Nephron progenitor cell (in vitro differentiated cells): ENCODE measurements around the gene LBHD2.

Source experiments
- DNase-seq: peaks from one replicate; pipeline ENCODE4 v3.0.0; 2021
- H3K27ac Mint-ChIP-seq: 2 replicates; pipeline ENCODE4 v1.8.0; 2021; ENCODE audit warnings: mild to moderate bottlenecking, moderate library complexity, mixed read lengths
- H3K27me3 Mint-ChIP-seq: 2 replicates; pipeline ENCODE4 v1.8.0; 2021; ENCODE audit warnings: mild to moderate bottlenecking, low read depth, mixed read lengths; ENCODE audit not compliant: poor library complexity
- H3K36me3 Mint-ChIP-seq: 2 replicates; pipeline ENCODE4 v1.8.0; 2021; ENCODE audit warnings: low read depth, mixed read lengths
- H3K4me1 Mint-ChIP-seq: 2 replicates; pipeline ENCODE4 v1.8.0; 2021; ENCODE audit warnings: mixed read lengths
- H3K4me3 Mint-ChIP-seq: 2 replicates; pipeline ENCODE4 v1.8.0; 2021; ENCODE audit warnings: mild to moderate bottlenecking, moderate library complexity, mixed read lengths
- H3K9me3 Mint-ChIP-seq: 2 replicates; pipeline ENCODE4 v1.8.0; 2021; ENCODE audit warnings: mild to moderate bottlenecking, moderate library complexity, mixed read lengths
- CTCF ChIP-seq: fragments of 200-600 bp; sonication (generic); IDR thresholded peaks from 2 replicates; pipeline ENCODE4 v1.5.0; 2021; ENCODE audit warnings: antibody characterized with exemption

Gene LBHD2

GRCh38 chr14:103091883-103092222, 7.8 kb downstream of the LBHD2 start:
- Mint-ChIP-seq H3K4me3 (no peak overlapping the region), H3K4me1 (peaks cover 33% of the 10 kb centered on the region), H3K27ac (no peak overlapping the region), H3K36me3 (no peaks in the 10 kb centered on the region), H3K27me3 (peaks cover 19% of the 10 kb centered on the region), H3K9me3 (no peaks in the 10 kb centered on the region)
- TF ChIP-seq CTCF: no peak
- DNase-seq: no peak

GRCh38 chr14:103093856-103094405, 9.9 kb downstream of the LBHD2 start:
- no peak for TF ChIP-seq CTCF
- no peaks in the 10 kb centered on the region for H3K9me3 Mint-ChIP-seq
- no peak overlapping the region for H3K27ac Mint-ChIP-seq
- H3K4me3 Mint-ChIP-seq: no peak overlapping the region
- no peak for DNase-seq
- H3K4me1 Mint-ChIP-seq: peaks cover 44% of the 10 kb centered on the region
- peaks cover 19% of the 10 kb centered on the region for H3K27me3 Mint-ChIP-seq
- no peaks in the 10 kb centered on the region for H3K36me3 Mint-ChIP-seq

- H3K36me3 Mint-ChIP-seq: no peaks in the 10 kb centered on the region
- peak within 1 kb of the TSS; percentile 72 for H3K27ac Mint-ChIP-seq
- H3K27me3 Mint-ChIP-seq: peaks cover 16% of the 10 kb centered on the region
- TF ChIP-seq CTCF: no peak
- H3K4me1 Mint-ChIP-seq: peaks cover 45% of the 10 kb centered on the region
- peak within 1 kb of the TSS; percentile 6 for H3K4me3 Mint-ChIP-seq
- no peak for DNase-seq
- no peaks in the 10 kb centered on the region for H3K9me3 Mint-ChIP-seq
Measured at GRCh38 chr14:103094406-103095209, 10.6 kb downstream of the LBHD2 start, which contains the start of gene EXOC3L4. TSS of gene EXOC3L4 (plus strand) at chr14:103094725. CDS start at chr14:103100220, 5,495 bp downstream.

GRCh38 chr14:103095210-103095778, 11.3 kb downstream of the LBHD2 start:
- DNase-seq: no peak
- Mint-ChIP-seq H3K4me1 (peaks cover 52% of the 10 kb centered on the region), H3K4me3 (peak overlapping the region; percentile 6), H3K36me3 (no peaks in the 10 kb centered on the region), H3K27me3 (peaks cover 12% of the 10 kb centered on the region), H3K27ac (no peak overlapping the region), H3K9me3 (no peaks in the 10 kb centered on the region)
- no peak for TF ChIP-seq CTCF

GRCh38 chr14:103096387-103096786, 12.4 kb downstream of the LBHD2 start:
- no peak for TF ChIP-seq CTCF

More at GRCh38 chr14:103096387-103096786, 12.4 kb downstream of the LBHD2 start:
- H3K27ac Mint-ChIP-seq: no peak overlapping the region
- peaks cover 6% of the 10 kb centered on the region for H3K27me3 Mint-ChIP-seq
- H3K9me3 Mint-ChIP-seq: no peaks in the 10 kb centered on the region
- DNase-seq: no peak
- peaks cover 59% of the 10 kb centered on the region for H3K4me1 Mint-ChIP-seq
- H3K36me3 Mint-ChIP-seq: no peaks in the 10 kb centered on the region
- H3K4me3 Mint-ChIP-seq: no peak overlapping the region
